Activated naive CD8-positive, alpha-beta T cell (primary cell): ENCODE data around the gene CLEC4A.
"Not testable (repeated sequence)": the region's sequence is repeated elsewhere in the genome, so short reads cannot be mapped to it uniquely, and the experiment has no call there.

Experiments
- H3K27ac Mint-ChIP-seq: one replicate; pipeline ENCODE4 v1.8.0; 2021; ENCODE audit warnings: mixed read lengths
- H3K27me3 Mint-ChIP-seq: one replicate; pipeline ENCODE4 v1.8.0; 2021; ENCODE audit warnings: mixed read lengths
- H3K36me3 Mint-ChIP-seq: one replicate; pipeline ENCODE4 v1.8.0; 2021; ENCODE audit warnings: mixed read lengths
- H3K4me1 Mint-ChIP-seq: one replicate; pipeline ENCODE4 v1.8.0; 2021; ENCODE audit warnings: low read depth, mixed read lengths
- H3K4me3 Mint-ChIP-seq: one replicate; pipeline ENCODE4 v1.8.0; 2021; ENCODE audit warnings: mild to moderate bottlenecking, mixed read lengths
- H3K9me3 Mint-ChIP-seq: one replicate; pipeline ENCODE4 v1.8.0; 2021; ENCODE audit warnings: low read depth, mixed read lengths

CLEC4A gene

DNA sequence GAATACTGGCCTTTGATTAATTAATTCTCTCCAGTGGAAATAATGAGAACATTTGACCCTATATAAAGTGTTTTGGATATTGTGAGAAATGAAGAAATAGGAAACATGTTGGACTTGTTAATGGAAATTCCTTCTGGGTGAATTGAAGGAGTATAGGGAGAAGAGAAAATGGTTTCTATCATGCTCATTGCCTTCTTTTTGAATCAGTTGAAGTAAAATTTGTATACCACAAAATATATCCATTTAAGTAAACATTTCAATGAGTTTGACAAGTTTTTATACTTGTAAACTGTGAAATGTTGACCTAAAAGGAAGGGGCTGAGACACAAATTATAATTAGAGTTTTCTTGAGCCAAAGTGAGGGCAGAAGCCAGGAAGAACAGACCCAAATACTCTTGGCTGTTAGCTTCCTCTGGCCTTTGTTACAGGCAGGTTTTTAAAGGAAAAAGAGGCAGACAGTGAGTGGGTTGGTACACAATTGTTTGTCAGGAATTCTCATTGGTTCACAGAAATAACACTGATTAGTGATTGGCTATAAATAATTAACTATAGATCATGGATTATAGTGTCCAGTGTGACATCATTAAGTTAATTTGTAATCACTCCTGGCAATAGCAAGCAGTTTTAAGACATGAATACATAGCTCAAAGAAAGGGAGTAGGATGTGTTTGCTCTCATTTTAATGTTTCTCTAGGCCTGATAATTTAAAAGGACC is 34.2 kb downstream of the CLEC4A start:
- Mint-ChIP-seq H3K27me3 (no peaks in the 10 kb centered on the region), H3K27ac (no peak overlapping the region), H3K4me1 (peaks cover 31% of the 10 kb centered on the region), H3K9me3 (no peaks in the 10 kb centered on the region), H3K36me3 (no peaks in the 10 kb centered on the region), H3K4me3 (no peak overlapping the region)

DNA sequence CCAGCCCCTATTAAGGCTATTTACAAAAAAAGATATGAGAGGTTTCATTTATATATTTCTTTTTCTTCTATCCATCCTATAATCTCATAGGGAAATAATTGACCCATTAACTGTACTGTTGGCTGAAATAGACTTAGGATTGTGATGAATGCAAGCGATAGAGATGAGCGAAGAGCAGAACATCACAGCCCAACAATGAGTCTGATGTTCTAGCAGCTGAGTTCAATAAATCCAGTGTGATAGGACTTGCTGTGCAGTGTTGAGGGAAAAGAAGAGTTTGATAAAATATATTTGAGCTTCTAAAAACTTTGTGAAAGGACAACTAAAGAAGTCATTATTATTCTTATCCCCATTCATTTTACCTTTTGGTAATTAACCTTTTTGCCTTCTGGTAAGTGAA is 49.5 kb downstream of the CLEC4A start:
- not testable (repeated sequence) for H3K27ac Mint-ChIP-seq, H3K9me3 Mint-ChIP-seq, H3K4me1 Mint-ChIP-seq, H3K27me3 Mint-ChIP-seq, H3K36me3 Mint-ChIP-seq, H3K4me3 Mint-ChIP-seq

DNA sequence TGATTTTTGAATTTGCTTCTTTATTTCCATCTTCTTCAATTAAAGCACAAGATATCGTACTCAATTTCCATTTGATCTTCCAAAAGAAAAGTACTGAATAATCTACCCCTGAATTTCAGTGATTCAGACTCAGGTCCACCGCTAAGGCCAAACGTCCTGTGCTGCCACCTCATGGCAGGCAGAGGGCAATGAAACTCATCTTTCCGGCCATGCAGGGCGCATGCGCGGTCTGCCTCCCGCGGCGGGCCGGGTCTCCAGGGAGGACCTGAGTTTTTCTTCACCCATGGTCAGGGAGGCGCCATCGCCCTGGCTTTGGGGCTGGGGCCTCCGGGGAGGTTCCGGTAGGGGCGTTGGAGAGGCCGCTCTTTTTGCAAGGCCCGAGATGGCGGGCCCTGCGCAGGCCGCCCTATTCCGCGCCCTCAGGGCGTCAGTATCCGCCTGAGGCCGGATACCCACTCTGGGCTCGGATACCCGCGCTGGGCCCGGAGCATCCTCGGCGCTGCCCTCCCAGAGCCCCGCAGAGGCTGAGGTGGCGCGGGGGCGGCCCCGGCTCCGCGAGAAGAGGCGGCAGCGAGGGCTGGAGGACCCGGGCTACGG is 56.7 kb downstream of the CLEC4A start:
- Mint-ChIP-seq H3K27ac (peak overlapping the region; percentile 54), H3K4me1 (peaks cover 12% of the 10 kb centered on the region), H3K4me3 (peak overlapping the region; percentile 82)
- not testable (repeated sequence) for H3K9me3 Mint-ChIP-seq, H3K27me3 Mint-ChIP-seq, H3K36me3 Mint-ChIP-seq

DNA sequence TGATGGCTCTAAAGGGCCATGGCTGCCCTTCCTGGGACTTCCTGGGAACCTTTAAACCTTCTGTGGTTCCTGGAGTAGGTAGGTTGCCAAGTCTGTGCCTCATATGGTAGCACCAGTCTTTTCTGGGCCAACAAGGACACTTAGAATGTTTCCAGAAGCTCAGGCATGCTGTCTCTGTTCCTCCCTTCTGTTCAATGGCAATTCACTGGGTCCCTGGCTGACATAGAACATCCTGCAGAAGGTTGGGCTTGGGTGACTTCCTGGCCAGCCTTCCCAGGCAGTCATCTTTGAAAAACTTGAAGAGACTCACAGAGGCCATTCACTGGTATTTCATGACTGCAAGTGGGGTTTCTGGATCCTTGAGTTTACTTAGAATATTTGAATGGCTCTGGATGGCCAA is 57.9 kb downstream of the CLEC4A start:
- H3K9me3 Mint-ChIP-seq, H3K27me3 Mint-ChIP-seq, H3K27ac Mint-ChIP-seq, H3K36me3 Mint-ChIP-seq: not testable (repeated sequence)
- H3K4me3 Mint-ChIP-seq: peak overlapping the region; percentile 78
- H3K4me1 Mint-ChIP-seq: peaks cover 12% of the 10 kb centered on the region

GRCh38 chr12:8182923-8183322 is 59.5 kb downstream of the CLEC4A start:
- H3K4me1 Mint-ChIP-seq: peaks cover 12% of the 10 kb centered on the region
- not testable (repeated sequence) for H3K9me3 Mint-ChIP-seq, H3K4me3 Mint-ChIP-seq, H3K27me3 Mint-ChIP-seq, H3K36me3 Mint-ChIP-seq, H3K27ac Mint-ChIP-seq

DNA sequence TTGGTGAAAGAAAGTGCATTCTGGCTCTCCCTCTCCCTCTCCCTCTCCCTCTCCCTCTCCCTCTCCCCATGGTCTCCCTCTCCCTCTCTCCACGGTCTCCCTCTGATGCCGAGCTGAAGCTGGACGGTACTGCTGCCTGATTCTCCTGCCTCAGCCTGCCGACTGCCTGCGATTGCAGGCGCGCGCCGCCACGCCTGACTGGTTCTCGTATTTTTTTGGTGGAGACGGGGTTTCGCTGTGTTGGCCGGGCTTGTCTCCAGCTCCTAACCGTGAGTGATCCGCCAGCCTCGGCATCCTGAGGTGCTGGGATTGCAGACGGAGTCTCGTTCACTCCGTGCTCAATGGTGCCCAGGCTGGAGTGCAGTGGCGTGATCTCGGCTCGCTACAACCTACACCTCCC is 59.9 kb downstream of the CLEC4A start:
- peaks cover 12% of the 10 kb centered on the region for H3K4me1 Mint-ChIP-seq
- H3K36me3 Mint-ChIP-seq, H3K4me3 Mint-ChIP-seq, H3K27ac Mint-ChIP-seq, H3K27me3 Mint-ChIP-seq, H3K9me3 Mint-ChIP-seq: not testable (repeated sequence)

DNA sequence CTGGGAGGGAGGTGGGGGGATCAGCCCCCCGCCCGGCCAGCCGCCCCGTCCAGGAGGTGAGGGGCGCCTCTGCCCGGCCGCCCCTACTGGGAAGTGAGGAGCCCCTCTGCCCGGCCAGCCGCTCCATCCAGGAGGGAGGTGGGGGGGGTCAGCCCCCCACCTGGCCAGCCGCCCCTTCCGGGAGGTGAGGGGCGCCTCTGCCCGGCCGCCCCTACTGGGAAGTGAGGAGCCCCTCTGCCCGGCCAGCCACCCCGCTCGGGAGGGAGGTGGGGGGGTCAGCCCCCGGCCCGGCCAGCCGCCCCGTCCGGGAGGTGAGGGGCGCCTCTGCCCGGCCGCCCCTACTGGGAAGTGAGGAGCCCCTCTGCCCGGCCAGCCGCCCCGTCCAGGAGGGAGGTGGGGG is 60.8 kb downstream of the CLEC4A start:
- not testable (repeated sequence) for H3K27ac Mint-ChIP-seq, H3K27me3 Mint-ChIP-seq, H3K36me3 Mint-ChIP-seq, H3K9me3 Mint-ChIP-seq, H3K4me3 Mint-ChIP-seq
- H3K4me1 Mint-ChIP-seq: peaks cover 12% of the 10 kb centered on the region

DNA sequence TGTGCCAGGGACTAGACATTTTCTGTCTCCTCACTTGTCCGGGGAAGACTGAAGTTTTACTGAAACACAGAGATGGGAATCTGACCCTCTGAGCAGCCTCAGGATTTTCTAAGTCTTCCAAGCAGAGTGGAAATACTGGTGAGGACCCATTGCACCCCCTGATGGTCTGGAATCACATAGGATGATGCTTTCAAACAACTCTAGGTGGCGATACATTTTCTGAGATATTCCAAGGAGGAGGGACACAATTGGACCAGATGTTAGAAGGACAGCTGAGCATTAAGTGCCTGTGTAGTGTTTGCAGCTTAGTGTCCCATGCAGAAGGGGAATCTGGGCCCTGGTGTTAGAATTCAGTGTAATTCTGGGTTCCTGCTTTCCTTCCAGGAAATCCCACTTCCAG is 64.7 kb downstream of the CLEC4A start:
- not testable (repeated sequence) for H3K4me3 Mint-ChIP-seq, H3K9me3 Mint-ChIP-seq, H3K4me1 Mint-ChIP-seq, H3K36me3 Mint-ChIP-seq, H3K27me3 Mint-ChIP-seq, H3K27ac Mint-ChIP-seq
